Naive thymus-derived CD4-positive, alpha-beta T cell (primary cell): Measurements from ENCODE around the gene MAMDC4. TPM values are rescaled to one million over a fixed set of nuclear protein-coding genes. Genes with fewer than 3 reads are reported as not detected.

Experiments
- ATAC-seq: fragments of 150-1000 bp; cut with Tn5 transposase; 2 replicates; pipeline ENCODE4 v1.10.0; 2021; ENCODE audit warnings: mild to moderate bottlenecking, moderate library complexity
- CTCF ChIA-PET: fragments of 350-600 bp; sonication (Branson Sonifier 250); formaldehyde crosslinking; loops from one replicate; lab custom pipeline; 2021; ENCODE audit warnings: antibody characterized with exemption; lab: Charles Lee
- POLR2A ChIA-PET: fragments of 350-600 bp; sonication (Branson Sonifier 250); formaldehyde crosslinking; loops from one replicate; lab custom pipeline; 2021; ENCODE audit warnings: antibody characterized with exemption, inconsistent platforms; lab: Charles Lee
- DNase-seq, 9 donors: peaks; one replicate each; pipeline versions ENCODE4 v3.0.0 to v3.0.0-alpha.2; 2020 to 2022; ENCODE audit warnings: mixed read lengths in 1 of 9
- H3K27ac ChIP-seq: one replicate; pipeline ENCODE4 v1.7.0; 2013; ENCODE audit warnings: mild to moderate bottlenecking, low read depth, low read length, moderate library complexity
- H3K27me3 ChIP-seq, 2 donors: one replicate each; pipeline ENCODE4 v1.7.0; 2013; ENCODE audit warnings: low read length in 2 of 2, mild to moderate bottlenecking in 2 of 2, moderate library complexity in 2 of 2; ENCODE audit not compliant: control insufficient read depth in 2 of 2, insufficient read depth in 2 of 2
- H3K36me3 ChIP-seq, 3 experiments: 1 replicate in 2 of 3; 2 replicates in 1 of 3; pipeline ENCODE4 v1.7.0; 2013; ENCODE audit warnings: low read length in 3 of 3, mild to moderate bottlenecking in 3 of 3, moderate library complexity in 1 of 3; ENCODE audit not compliant: insufficient read depth in 3 of 3, control insufficient read depth in 2 of 3
- H3K4me1 ChIP-seq, 2 donors: one replicate each; pipeline ENCODE4 v1.7.0; 2013; ENCODE audit warnings: low read length in 2 of 2, mild to moderate bottlenecking in 2 of 2, moderate library complexity in 1 of 2; ENCODE audit not compliant: control insufficient read depth in 2 of 2, insufficient read depth in 2 of 2
- H3K4me3 ChIP-seq: 2 replicates; pipeline ENCODE4 v1.7.0; 2013; ENCODE audit warnings: mild to moderate bottlenecking, low read length
- H3K9me3 ChIP-seq, 3 experiments: 1 replicate in 2 of 3; 2 replicates in 1 of 3; pipeline ENCODE4 v1.7.0; 2013; ENCODE audit warnings: low read length in 3 of 3; ENCODE audit not compliant: control insufficient read depth in 2 of 3
- H3K27ac Mint-ChIP-seq, 9 donors: one replicate each; pipeline ENCODE4 v1.8.0; 2020 to 2022; ENCODE audit warnings: mixed read lengths in 9 of 9, mild to moderate bottlenecking in 8 of 9, moderate library complexity in 5 of 9, inconsistent platforms in 2 of 9
- H3K27me3 Mint-ChIP-seq, 5 donors: one replicate each; pipeline ENCODE4 v1.8.0; 2021 to 2022; ENCODE audit warnings: mixed read lengths in 5 of 5, mild to moderate bottlenecking in 1 of 5
- H3K36me3 Mint-ChIP-seq, 5 donors: one replicate each; pipeline ENCODE4 v1.8.0; 2020 to 2022; ENCODE audit warnings: mixed read lengths in 5 of 5, mild to moderate bottlenecking in 3 of 5, inconsistent platforms in 1 of 5
- H3K4me1 Mint-ChIP-seq, 7 donors: one replicate each; pipeline ENCODE4 v1.8.0; 2020 to 2022; ENCODE audit warnings: mixed read lengths in 7 of 7, mild to moderate bottlenecking in 3 of 7, inconsistent platforms in 1 of 7
- H3K4me3 Mint-ChIP-seq, 10 donors: one replicate each; pipeline ENCODE4 v1.8.0; 2020 to 2022; ENCODE audit warnings: mild to moderate bottlenecking in 10 of 10, mixed read lengths in 10 of 10, moderate library complexity in 6 of 10, inconsistent platforms in 2 of 10
- H3K9me3 Mint-ChIP-seq, 11 donors: one replicate each; pipeline ENCODE4 v1.8.0; 2020 to 2022; ENCODE audit warnings: mixed read lengths in 11 of 11, mild to moderate bottlenecking in 4 of 11, inconsistent platforms in 1 of 11, moderate library complexity in 1 of 11
- intact Hi-C, 2 donors: fragments of 100-400 bp; cut with micrococcal nuclease; formaldehyde crosslinking; loops; one replicate each; pipeline ENCODE4 v1.15.1; 2023
- polyA plus RNA-seq, 2 donors: library from polyadenylated mRNA; unstranded; fragments of 300-500 nt; fragmentation: Illumina TruSeq; gene quantifications; one replicate each; pipeline ENCODE4 v1.2.3, GENCODE V29; 2021
- total RNA-seq, 6 experiments: library from RNA in 5 of 6; stranded (reverse) in 5 of 6; gene quantifications; 1 replicate in 5 of 6; 2 replicates in 1 of 6; pipeline ENCODE4 v1.2.3 and lab custom pipeline; 2021 to 2026

MAMDC4 gene
- total and polyA plus RNA-seq, 7 experiments from 2014 or later: 0.22 to 27.7 (median 5.0) TPM; not detected in 1

DNA sequence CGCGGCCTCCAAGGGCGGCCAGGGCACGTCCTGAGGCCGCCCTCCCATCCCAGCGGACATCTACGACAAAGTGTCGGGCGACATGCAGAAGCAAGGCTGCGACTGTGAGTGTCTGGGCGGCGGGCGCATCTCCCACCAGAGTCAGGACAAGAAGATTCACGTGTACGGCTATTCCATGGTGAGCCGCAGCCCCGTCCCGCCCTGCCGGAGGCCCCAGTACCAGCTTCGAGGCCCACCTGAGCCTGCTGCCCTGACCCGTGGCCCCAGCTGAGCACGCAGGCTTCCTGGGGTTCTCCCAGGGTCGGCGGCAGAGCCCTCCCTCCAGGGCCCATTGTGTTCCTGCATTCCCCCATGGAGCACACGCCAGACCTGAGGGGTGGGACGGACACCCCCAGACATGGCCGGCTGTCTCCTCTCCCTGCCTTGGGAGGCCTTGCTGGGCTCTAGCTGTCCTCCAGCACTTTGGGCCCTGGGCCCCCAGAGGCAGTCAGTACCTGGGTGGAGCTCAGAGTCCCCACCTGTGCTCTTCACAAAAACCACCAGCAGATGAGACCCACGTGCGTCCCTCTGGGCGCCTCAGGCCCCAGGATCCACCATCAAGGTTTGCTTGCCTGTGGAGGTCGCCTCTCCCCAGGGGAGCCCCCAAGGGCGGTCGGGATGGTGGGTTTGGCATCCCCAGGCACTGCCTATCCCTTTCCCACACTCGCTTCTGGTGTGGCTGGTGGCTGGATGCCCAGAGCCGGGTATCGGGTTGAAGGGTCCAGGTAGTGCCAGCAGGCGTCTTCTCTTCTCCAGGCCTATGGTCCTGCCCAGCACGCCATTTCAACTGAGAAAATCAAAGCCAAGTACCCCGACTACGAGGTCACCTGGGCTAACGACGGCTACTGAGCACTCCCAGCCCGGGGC, 1.9 kb upstream of the MAMDC4 start:
- Histone ChIP-seq H3K27me3 (no peaks in the 10 kb centered on the region), H3K4me3 (peak overlapping the region; percentile 57), H3K9me3 (no peaks in the 10 kb centered on the region), H3K36me3 (peaks cover 0 to 12% (median 0%) of the 10 kb centered on the region in 3 experiments), H3K27ac (peak overlapping the region; percentile 64), H3K4me1 (peaks cover 15 to 17% of the 10 kb centered on the region in 2 donors)
- Mint-ChIP-seq H3K27me3 (peaks cover 0 to 19% (median 0%) of the 10 kb centered on the region in 5 donors), H3K36me3 (peaks cover 0 to 10% (median 0%) of the 10 kb centered on the region in 5 donors), H3K4me3 (peak overlapping the region; percentile 86 to 97 (median 92)), H3K9me3 (no peaks in the 10 kb centered on the region), H3K27ac (peak overlapping the region in 5 of 9 donors; percentile 28 to 88 (median 77)), H3K4me1 (peaks cover 0 to 16% (median 10%) of the 10 kb centered on the region in 7 donors)
- intact Hi-C loops: loop anchor here (1.0 to 5.0 kb wide), 13 partner anchors 16 to 367 kb away; partner anchors contain the start of genes EDF1 (in 2 of the 2), FBXW5 (in 2 of the 2), TMEM141 (in 2 of the 2) and MAN1B1 (in 1 of the 2)
- POLR2A ChIA-PET: interaction anchor here (1.0 to 1.3 kb wide), 2 partner anchors 8 to 32 kb away, joined by 3 to 5 read pairs; no protein-coding TSS in a partner anchor
- CTCF ChIA-PET: no interaction called here
- no peak for DNase-seq
- ATAC-seq: no peak

DNA sequence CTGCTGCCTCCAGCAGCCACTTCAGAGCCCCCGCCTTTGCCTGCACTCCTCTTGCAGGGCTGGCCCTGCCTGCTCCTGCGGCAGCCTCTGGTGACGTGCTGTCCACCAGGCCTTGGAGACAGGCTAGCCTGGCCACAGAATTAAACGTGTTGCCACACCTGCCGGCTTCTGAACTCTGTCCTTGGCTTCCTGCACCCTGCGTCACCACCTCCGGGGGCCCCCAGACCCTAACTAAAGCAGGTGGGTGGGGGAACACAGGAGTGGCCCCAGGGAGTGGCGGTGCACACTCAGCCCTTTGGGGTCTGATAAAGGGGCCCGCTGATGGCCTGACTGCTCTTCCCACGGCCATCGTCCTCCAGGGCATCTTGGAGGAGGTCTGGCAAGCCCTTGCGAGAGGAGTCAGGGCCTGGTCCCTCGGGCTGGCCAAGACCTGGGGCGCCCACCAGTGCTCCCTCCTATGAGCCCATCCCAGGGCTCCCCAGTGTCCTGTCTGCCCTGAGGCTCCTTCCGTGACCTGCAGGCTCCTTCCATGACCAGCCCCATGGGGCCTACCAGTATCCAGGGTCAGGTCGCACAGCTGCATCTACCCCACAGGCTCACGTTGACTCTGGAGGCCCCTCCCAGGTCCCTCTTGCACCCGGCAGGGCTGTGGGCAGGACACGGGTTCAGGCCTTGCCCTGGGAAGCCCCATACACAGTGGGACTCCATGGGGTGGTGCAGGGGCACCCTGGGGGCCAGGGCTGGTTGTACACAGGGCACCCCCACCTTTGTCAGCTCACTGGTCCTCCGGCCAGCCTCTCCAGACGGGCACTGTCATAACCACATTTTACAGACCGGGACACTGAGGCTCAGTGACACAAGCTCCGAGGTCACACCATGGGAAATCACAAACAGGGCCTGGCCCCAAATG, 1.0 kb upstream of the MAMDC4 start:
- H3K27me3 Mint-ChIP-seq: peaks cover 0 to 16% (median 0%) of the 10 kb centered on the region in 5 donors
- DNase-seq (no peak), ATAC-seq (no peak)
- peak overlapping the region in 1 of 9 donors; percentile 5 for H3K27ac Mint-ChIP-seq
- Histone ChIP-seq H3K27me3 (no peaks in the 10 kb centered on the region), H3K9me3 (no peaks in the 10 kb centered on the region), H3K27ac (no peak overlapping the region), H3K36me3 (peaks cover 0 to 12% (median 0%) of the 10 kb centered on the region in 3 experiments), H3K4me1 (peaks cover 15 to 17% of the 10 kb centered on the region in 2 donors), H3K4me3 (no peak overlapping the region)
- peaks cover 0 to 16% (median 10%) of the 10 kb centered on the region in 7 donors for H3K4me1 Mint-ChIP-seq
- ChIA-PET CTCF (no interaction called here), POLR2A (interaction anchor here (0.6 kb wide), 1 partner anchor 27 kb away, joined by 9 read pairs; no protein-coding TSS in a partner anchor)
- peaks cover 0 to 10% (median 0%) of the 10 kb centered on the region in 5 donors for H3K36me3 Mint-ChIP-seq
- no peaks in the 10 kb centered on the region for H3K9me3 Mint-ChIP-seq
- intact Hi-C loops: no loop called here
- peak overlapping the region in 6 of 10 donors; percentile 3 to 63 (median 41) for H3K4me3 Mint-ChIP-seq

DNA sequence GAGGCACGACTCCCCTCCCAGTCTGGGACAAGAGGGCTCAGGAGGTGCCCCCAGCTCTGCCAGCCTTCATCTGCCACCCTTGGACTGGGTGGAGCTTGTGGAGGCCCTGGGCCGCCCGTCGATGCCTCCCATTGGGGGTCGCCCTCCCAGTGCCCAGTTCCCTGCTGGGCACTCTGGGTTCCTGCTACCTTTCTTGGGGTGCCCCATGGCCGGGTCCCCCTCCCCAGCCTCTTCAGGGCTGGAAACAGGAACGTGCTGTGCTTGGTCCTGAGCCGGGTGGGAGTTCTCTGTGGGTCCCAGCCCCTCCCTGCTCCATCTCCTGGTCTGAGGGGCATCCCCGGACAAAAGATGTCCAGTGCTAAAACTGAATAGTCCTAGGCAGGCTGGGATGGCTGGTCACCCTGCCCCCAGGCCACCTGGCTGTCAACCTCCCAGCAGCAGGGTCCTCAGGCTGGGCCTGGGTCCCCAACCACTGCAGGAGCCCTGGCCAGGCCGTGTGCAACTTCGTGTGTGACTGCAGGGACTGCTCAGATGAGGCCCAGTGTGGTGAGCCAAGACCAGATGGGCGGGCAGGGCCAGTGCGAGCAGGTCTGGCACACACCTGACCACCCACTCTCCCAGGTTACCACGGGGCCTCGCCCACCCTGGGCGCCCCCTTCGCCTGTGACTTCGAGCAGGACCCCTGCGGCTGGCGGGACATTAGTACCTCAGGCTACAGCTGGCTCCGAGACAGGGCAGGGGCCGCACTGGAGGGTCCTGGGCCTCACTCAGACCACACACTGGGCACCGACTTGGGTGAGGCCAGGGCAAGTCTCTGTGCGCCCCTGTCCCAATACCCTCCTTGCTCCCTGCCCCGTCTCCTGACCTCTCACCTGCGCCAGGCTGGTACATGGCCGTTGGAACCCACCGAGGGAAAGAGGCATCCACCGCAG, 784 bp downstream of the MAMDC4 start:
- Histone ChIP-seq H3K4me3 (no peak overlapping the region), H3K9me3 (no peaks in the 10 kb centered on the region), H3K27me3 (no peaks in the 10 kb centered on the region), H3K36me3 (peaks cover 0 to 12% (median 0%) of the 10 kb centered on the region in 3 experiments), H3K4me1 (peaks cover 9 to 11% of the 10 kb centered on the region in 2 donors), H3K27ac (no peak overlapping the region)
- Mint-ChIP-seq H3K36me3 (peaks cover 0 to 1% (median 0%) of the 10 kb centered on the region in 5 donors), H3K27ac (no peak overlapping the region), H3K4me1 (peaks cover 0 to 6% (median 6%) of the 10 kb centered on the region in 7 donors), H3K27me3 (peaks cover 0 to 3% (median 0%) of the 10 kb centered on the region in 5 donors), H3K9me3 (no peaks in the 10 kb centered on the region), H3K4me3 (no peak overlapping the region)
- POLR2A ChIA-PET: interaction anchor here (1.1 kb wide), 1 partner anchor 26 kb away, joined by 3 read pairs; no protein-coding TSS in a partner anchor
- intact Hi-C loops: no loop called here
- CTCF ChIA-PET: no interaction called here
- no peak for ATAC-seq
- DNase-seq: no peak

- H3K4me3 Mint-ChIP-seq: no peak overlapping the region
- ATAC-seq (no peak), DNase-seq (peak in 1 of 9 donors; percentile 6)
- intact Hi-C loops: no loop called here
- no peak overlapping the region for H3K27ac Mint-ChIP-seq
- CTCF ChIA-PET: no interaction called here
- H3K4me1 Mint-ChIP-seq: peaks cover 0 to 6% (median 3%) of the 10 kb centered on the region in 7 donors
- no peak overlapping the region for H3K27ac ChIP-seq
- peaks cover 0 to 2% (median 0%) of the 10 kb centered on the region in 5 donors for H3K27me3 Mint-ChIP-seq
- no peaks in the 10 kb centered on the region for H3K27me3 ChIP-seq
- POLR2A ChIA-PET: interaction anchor here (1.1 kb wide), 1 partner anchor 25 kb away, joined by 3 read pairs; no protein-coding TSS in a partner anchor
- no peaks in the 10 kb centered on the region for H3K9me3 ChIP-seq
- no peaks in the 10 kb centered on the region for H3K9me3 Mint-ChIP-seq
- H3K36me3 ChIP-seq: peaks cover 0 to 12% (median 0%) of the 10 kb centered on the region in 3 experiments
- peaks cover 6 to 7% of the 10 kb centered on the region in 2 donors for H3K4me1 ChIP-seq
- H3K4me3 ChIP-seq: no peak overlapping the region
- H3K36me3 Mint-ChIP-seq: peaks cover 0 to 1% (median 0%) of the 10 kb centered on the region in 5 donors
Measured at GRCh38 chr9:136853596-136854112, 1.5 kb downstream of the MAMDC4 start.

GRCh38 chr9:136854113-136854841, 2.1 kb downstream of the MAMDC4 start:
- ChIA-PET POLR2A (interaction anchor here (1.1 kb wide), 1 partner anchor 24 kb away, joined by 3 read pairs; no protein-coding TSS in a partner anchor), CTCF (no interaction called here)
- Mint-ChIP-seq H3K4me1 (peaks cover 0 to 4% (median 0%) of the 10 kb centered on the region in 7 donors), H3K27me3 (no peaks in the 10 kb centered on the region), H3K9me3 (no peaks in the 10 kb centered on the region), H3K27ac (peak overlapping the region in 1 of 9 donors; percentile 33), H3K36me3 (peaks cover 0 to 1% (median 0%) of the 10 kb centered on the region in 5 donors), H3K4me3 (no peak overlapping the region)
- Histone ChIP-seq H3K27ac (no peak overlapping the region), H3K4me1 (peaks cover 6 to 7% of the 10 kb centered on the region in 2 donors), H3K9me3 (no peaks in the 10 kb centered on the region), H3K27me3 (no peaks in the 10 kb centered on the region), H3K36me3 (peaks cover 0 to 8% (median 0%) of the 10 kb centered on the region in 3 experiments), H3K4me3 (no peak overlapping the region)
- intact Hi-C loops: no loop called here
- ATAC-seq (no peak), DNase-seq (peak in 1 of 9 donors; percentile 5)
